ENCODE measurements around the gene C17orf50. TPM values are rescaled to one million over a fixed set of nuclear protein-coding genes. Genes with fewer than 3 reads are reported as not detected.

The C17orf50 gene
- total and polyA plus RNA-seq, 11 donors = 0.19 TPM; not detected in 10

- no peak for DNase-seq
- Histone ChIP-seq H3K36me3 (no peaks in the 10 kb centered on the region), H3K27me3 (peaks cover 0 to under 1% (median 0%) of the 10 kb centered on the region in 9 donors), H3K27ac (no peak overlapping the region), H3K4me1 (peaks cover 0 to 23% (median 12%) of the 10 kb centered on the region in 12 donors), H3K9me3 (no peaks in the 10 kb centered on the region), H3K4me3 (no peak overlapping the region)
- no peak for TF ChIP-seq CTCF (IDR thresholded peaks at IDR 0.05)
- no peak for TF ChIP-seq POLR2A (IDR thresholded peaks at IDR 0.05)
- ATAC-seq = no peak
- intact Hi-C loops (cut with DNase I) = no loop called here
- WGBS, 4 donors = 90 to 96% (median 92%) methylated on average over 2 of the region's 2 CpGs
These were observed 24.2 kb downstream of the C17orf50 start for GRCh38 chr17:35784895-35785294.

DNA sequence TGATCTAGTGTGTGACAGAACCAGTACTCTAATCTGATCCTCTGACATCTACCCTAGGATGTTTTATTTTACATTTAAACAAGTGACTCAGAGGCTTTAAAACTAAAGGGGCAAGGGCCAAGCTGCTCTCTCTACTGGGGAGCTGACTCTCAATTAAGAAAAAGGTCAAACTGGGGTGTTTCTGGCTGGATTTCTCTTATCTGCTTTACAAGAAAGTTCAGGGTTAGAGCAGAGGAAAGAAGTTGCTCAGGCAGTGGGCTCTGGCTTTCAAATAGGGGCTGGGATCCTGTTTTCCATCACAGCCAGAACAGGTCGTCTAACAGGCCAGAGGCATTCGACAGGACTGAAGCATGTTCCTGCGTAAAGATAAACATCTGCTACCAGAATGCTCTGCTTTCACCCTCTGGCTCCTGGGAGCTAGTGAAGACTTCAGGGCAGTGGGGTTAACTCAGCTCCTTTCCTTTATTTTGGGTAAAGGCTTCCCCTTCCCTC is 26.3 kb downstream of the C17orf50 start:
- Histone ChIP-seq H3K36me3 (no peaks in the 10 kb centered on the region), H3K27me3 (peaks cover 0 to 4% (median 0%) of the 10 kb centered on the region in 9 donors), H3K4me3 (no peak overlapping the region), H3K4me1 (peaks cover 0 to 23% (median 12%) of the 10 kb centered on the region in 12 donors), H3K9me3 (peaks cover 0 to 2% (median 0%) of the 10 kb centered on the region in 12 donors), H3K27ac (peak overlapping the region in 1 of 12 donors; percentile 73)
- TF ChIP-seq CTCF (IDR thresholded peaks at IDR 0.05) (no peak), POLR2A (IDR thresholded peaks at IDR 0.05) (no peak)
- ATAC-seq (no peak), DNase-seq (no peak)
- intact Hi-C loops (cut with DNase I) = no loop called here
- WGBS, 4 donors = 28 to 40% (median 38%) methylated on average over 3 of the region's 3 CpGs

DNA sequence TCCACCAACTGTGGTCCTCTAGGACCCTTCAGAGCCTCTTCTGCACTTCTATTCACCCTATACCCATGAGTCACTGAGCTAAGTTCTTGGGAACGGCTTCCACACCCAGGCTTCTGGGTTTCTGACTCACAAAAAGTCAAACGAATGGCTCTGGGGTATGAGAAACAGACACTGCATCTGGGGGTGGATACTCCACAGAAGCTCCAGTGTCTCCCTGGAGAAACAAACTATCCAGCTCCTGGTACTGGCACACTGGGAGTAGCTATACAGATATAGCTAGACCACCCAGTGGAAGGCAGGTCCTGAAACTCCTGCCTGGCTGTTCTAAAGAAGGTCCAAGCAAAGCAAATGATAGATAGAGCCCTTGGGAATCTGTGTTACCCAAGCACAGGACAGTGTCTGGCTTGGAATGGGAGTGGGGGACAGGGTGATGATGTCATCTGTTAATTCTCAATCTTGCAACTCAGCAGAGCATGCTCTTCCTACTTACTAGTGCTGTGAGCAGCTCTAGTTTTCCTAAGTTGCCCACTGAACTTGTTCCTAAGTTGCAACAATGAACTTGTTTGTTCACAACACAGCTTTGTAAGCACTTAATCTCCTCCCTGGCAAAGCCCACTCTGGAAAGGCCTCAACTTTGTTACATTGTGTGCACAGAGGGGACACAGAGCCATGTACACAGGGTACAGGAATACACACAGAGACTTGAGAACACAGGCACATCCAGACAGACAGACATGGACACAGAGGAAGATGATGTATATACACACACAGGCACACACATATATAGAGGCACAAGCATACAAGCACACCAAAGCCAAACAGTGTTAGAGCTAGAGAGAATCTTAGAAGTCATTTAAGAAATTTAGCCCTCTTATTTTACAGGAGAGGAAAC is 28.0 kb downstream of the C17orf50 start:
- Histone ChIP-seq H3K36me3 (no peaks in the 10 kb centered on the region), H3K9me3 (peaks cover 0 to 7% (median 0%) of the 10 kb centered on the region in 12 donors), H3K27me3 (peaks cover 0 to 12% (median 0%) of the 10 kb centered on the region in 9 donors), H3K4me1 (peaks cover 0 to 13% (median 6%) of the 10 kb centered on the region in 12 donors), H3K4me3 (no peak overlapping the region), H3K27ac (peak overlapping the region in 1 of 12 donors; percentile 73)
- 65 to 83% (median 69%) methylated on average over 1 to 2 of the region's 2 CpGs for WGBS, 4 donors
- intact Hi-C loops (cut with DNase I) = no loop called here
- no peak for DNase-seq
- peak in 3 of 4 donors; percentile 16 to 59 (median 57) for ATAC-seq
- no peak for TF ChIP-seq POLR2A (IDR thresholded peaks at IDR 0.05)
- TF ChIP-seq CTCF (IDR thresholded peaks at IDR 0.05) = no peak

DNA sequence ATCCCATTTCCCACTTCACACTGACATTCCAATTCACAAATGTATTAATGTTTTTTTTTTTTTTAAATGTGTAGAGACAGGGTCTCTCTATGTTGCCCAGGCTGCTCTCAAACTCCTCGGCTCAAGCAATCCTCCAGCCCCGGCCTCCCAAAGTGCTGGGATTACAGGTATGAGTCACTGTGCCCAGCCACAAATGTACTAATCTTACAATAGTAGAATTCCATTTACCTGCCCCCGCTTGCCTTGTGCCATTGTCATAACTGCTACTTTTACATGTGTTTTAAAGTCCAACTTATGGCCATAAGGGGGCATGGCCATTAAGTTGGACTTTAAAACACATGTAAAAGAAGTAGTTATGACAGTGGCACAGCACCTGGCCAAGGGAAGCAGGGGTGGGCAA is 30.2 kb downstream of the C17orf50 start:
- H3K9me3 ChIP-seq = peaks cover 0 to 7% (median 0%) of the 10 kb centered on the region in 12 donors
- no peak for ATAC-seq
- no peak for DNase-seq
- no peak for TF ChIP-seq CTCF (IDR thresholded peaks at IDR 0.05)
- TF ChIP-seq POLR2A (IDR thresholded peaks at IDR 0.05) = no peak
- peak overlapping the region in 1 of 12 donors; percentile 5 for H3K27ac ChIP-seq
- no peak overlapping the region for H3K4me3 ChIP-seq
- H3K4me1 ChIP-seq = peaks cover 0 to 18% (median 8%) of the 10 kb centered on the region in 12 donors
- intact Hi-C loops (cut with DNase I) = no loop called here
- 94 to 100% (median 99%) methylated on average over 3 of the region's 3 CpGs for WGBS, 4 donors
- H3K36me3 ChIP-seq = no peaks in the 10 kb centered on the region
- H3K27me3 ChIP-seq = peaks cover 0 to 33% (median 7%) of the 10 kb centered on the region in 9 donors
